ENCODE results near the gene MRPS27.

DNA sequence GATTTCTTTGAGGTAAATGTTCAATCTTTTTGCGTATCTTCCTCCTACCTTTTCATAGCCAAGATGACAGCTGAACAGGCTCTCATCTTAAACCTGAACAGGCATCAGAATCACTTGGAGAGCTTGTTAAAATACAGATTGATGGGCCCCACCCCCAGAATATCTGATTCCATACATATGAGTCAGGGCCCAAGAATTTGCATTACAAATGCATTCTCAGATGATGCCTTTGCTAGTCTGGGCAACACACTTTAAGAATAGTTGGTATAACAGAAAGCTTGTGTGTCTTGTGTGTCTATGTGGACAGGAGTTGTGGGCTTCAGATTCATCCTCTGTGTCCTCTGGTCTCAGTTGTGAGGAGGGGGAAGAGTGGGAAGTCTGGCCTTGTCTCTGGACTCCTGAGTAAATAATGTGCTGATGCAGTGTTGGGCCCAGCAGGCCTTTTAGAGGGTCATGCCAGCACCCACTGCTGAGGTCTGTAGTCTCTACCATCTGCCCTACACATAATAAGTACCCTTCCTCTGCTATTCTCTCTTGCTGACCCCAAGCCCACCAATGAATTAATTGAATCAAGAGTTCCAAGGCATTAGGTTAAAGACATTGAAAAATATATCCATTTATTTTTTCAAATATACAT, 43.2 kb upstream of the MRPS27 start:
- TF ChIP-seq, protein P1, sequence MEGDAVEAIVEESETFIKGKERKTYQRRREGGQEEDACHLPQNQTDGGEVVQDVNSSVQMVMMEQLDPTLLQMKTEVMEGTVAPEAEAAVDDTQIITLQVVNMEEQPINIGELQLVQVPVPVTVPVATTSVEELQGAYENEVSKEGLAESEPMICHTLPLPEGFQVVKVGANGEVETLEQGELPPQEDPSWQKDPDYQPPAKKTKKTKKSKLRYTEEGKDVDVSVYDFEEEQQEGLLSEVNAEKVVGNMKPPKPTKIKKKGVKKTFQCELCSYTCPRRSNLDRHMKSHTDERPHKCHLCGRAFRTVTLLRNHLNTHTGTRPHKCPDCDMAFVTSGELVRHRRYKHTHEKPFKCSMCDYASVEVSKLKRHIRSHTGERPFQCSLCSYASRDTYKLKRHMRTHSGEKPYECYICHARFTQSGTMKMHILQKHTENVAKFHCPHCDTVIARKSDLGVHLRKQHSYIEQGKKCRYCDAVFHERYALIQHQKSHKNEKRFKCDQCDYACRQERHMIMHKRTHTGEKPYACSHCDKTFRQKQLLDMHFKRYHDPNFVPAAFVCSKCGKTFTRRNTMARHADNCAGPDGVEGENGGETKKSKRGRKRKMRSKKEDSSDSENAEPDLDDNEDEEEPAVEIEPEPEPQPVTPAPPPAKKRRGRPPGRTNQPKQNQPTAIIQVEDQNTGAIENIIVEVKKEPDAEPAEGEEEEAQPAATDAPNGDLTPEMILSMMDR (IDR thresholded peaks at IDR 0.05 in 4 of 5, conservative IDR thresholded peaks at IDR 0.05 in 1 of 5): no peak
- TF ChIP-seq POLR2A (IDR thresholded peaks at IDR 0.05): no peak
